ENCODE data around the gene TEFM.
"Not testable (repeated sequence)": the region's sequence is repeated elsewhere in the genome, so short reads cannot be mapped to it uniquely, and the experiment has no call there.

TEFM gene, protein sequence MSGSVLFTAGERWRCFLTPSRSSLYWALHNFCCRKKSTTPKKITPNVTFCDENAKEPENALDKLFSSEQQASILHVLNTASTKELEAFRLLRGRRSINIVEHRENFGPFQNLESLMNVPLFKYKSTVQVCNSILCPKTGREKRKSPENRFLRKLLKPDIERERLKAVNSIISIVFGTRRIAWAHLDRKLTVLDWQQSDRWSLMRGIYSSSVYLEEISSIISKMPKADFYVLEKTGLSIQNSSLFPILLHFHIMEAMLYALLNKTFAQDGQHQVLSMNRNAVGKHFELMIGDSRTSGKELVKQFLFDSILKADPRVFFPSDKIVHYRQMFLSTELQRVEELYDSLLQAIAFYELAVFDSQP

DNA sequence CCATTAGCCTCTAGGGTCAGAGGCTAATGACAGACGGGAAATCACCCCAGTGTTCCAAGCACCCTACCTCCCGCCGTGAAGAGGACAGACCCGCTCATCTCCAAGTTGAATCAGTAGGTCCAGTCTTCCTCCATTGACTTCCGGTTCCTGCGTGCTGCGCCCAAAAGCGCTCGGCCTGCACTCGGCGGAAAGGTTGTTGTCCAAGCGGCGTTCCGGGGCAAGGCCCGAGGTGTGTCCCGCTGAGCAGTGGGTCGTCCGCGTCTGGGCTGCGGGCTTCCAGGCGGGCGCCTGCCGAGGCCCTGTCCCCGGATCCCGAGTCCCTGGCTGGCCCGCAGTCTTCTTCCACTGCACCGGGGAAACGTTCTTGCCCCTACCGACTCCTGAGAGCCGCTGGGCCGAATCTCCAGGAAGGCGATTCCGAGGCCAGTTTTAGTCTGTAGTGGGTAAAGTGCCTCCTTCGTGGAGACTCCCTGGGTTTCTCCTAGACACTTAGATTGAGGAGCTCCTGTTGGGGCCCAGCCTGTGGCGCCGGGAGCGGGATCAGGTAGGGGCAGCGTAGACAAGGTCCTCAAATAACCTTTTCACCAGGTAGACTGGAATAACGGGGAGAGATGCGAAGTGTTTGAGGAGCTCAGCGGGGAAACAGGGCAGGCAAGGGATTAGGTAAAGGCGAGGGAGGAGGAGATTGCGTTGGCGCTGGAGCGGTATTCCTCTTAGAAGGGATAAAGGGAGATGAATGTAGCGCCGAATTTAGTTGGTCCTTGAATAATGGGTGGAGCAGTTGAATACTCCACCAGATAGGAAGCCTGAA, at the start of gene TEFM:
Gene TEFM, minus strand, starts transcription at position 138 of the 811 bp plus-strand sequence. Its CDS starts 40 bp downstream, at position 98.
- DNase-seq, result peak; percentile 93

DNA sequence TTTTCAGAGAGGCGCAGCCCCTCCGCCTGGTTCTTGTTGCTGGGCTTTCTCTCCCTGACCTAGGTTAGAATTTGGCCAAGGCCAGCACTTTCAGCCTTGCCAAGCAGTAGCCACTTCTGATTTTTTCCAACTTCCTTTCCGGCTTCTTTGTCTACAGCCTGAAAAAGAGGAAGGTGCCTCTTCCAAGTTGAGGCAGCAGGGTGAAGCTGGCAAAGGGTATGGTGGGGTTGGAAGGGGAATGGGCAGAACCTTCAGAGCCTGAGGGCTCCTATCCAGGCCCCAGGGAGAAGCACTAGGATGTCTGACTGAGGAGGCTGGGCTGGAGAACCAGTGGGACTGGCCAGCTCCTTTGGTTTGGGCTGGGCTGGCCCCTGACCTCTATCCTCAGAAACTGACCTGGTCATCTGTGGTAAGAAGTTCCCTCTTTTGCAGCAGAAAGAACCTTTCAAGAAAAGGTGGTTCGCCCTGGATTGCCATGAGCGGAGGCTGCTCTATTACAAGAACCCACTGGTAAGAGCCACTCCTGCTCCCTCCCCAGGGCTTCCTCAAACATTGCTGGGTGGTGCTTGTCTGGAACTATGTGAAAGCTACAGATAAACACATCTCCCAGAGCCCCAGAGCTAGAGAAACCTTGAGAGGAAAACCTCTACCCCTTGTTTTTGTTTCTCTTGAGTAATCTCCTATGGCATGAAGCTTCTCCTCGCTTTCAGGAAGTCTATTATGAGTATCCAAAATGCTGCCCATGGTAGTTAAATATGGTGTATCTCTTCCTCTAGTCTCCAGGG, 48.2 kb upstream of the TEFM start:
- peak; percentile 20 for DNase-seq

DNA sequence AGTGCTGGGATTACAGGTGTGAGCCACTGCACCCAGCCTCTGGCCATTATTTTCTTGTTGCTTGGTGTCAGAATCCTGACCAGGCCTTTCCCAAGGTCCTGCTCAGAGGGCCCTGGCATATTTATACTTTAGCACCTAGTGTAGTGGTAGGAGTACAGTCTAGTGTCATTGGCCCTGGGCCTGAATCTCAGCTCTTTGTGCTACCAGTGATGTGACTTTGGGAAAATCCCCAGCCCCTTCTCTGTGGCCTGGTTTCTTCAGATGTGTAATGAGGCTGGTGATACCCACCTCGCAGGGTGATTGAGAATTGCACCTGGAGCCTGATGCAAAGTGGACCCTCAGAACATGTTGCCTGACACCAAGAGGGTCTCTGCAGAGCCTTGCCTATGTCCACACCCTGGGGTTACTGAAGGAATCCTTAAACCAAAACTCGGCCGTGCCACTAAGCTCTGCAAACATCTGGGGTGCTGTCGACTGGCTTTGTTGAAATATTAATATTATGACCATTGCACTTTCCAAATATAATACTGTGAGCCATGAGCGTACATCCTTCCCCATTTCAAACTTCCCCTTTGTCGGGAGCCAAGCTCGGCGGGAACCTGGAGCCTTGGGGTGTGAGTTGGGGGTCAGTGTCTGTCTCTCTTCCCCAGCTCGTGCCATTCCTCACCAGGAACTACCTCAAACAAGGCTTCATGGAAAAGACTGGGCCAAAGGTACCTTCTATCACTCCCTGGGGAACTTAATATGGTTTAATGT, 46.8 kb upstream of the TEFM start:
- DNase-seq, result no peak

DNA sequence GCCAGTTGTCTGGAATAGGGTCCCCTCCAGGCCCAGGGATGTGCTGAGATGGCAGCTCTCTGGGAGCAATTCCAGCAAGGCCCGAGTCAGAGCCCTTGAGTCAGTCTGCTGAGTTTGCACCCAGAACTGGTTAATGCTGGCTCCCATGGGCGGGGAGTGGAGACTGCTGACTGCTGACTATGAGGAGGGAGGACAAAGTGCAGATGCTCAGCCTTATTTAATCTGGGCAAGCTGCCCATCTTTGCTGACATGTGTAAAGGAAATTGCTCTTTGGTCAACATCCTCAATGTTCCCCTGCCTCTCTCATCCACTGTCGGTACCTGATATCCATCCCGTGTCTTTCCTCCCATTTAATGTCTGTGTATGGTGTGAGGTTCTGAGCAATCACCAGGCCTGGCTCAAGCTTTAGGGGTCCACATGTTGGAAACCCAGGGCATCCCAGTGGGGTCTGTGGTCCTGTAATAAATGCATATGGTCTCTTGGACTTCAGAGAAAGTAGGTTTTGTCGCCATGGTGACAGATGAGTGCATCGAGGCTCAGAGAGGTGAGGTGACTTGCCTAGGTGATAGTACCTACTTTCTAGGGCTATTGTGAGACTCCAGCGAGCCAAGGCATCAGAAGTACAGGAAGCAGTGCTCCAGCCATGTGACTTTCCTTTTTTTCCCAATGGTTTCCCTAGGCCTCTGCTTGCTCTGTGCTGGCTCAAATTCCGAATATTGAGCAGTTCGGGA, 44.8 kb upstream of the TEFM start:
- peak; percentile 16 for DNase-seq

DNA sequence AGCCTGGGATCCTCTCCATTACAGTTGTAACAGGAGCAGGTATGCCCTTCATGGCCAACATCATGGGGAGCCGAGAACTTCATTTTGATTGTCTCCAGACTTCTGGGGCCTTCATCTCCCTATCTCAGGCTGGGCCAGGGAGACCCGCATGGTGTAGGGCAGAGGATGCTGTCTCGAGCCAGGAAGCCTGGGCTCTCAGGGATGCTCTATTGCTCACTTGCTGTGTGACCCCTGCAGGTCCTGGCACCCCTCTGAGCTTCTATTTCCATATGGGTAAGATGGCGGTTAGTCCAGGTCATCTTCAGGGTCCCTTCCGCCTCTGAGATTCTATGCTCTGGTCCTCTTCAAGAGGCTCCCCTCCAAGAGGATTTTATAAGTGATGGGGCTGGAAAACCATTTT, 44.2 kb upstream of the TEFM start:
- DNase-seq, result no peak

DNA sequence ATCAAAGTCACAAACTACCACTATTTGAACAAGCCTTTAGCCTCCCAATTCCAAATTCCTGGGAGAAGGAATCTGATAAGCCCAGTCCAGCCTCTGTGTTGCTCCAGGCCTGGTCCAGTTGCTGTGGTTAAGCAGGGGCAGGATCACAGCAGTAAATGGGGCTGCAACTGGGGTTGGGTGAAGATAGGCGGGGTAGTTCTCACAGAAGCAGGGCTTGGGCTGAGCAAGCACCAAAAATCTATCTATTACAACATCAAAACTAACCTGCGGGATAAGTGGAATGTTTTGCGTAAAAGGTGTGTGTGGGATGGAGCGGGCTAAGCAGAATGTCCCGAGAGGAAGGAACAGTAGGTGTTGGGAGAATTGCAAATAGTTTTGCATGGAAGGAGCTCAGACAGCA, 41.8 kb upstream of the TEFM start:
- no peak for DNase-seq

DNA sequence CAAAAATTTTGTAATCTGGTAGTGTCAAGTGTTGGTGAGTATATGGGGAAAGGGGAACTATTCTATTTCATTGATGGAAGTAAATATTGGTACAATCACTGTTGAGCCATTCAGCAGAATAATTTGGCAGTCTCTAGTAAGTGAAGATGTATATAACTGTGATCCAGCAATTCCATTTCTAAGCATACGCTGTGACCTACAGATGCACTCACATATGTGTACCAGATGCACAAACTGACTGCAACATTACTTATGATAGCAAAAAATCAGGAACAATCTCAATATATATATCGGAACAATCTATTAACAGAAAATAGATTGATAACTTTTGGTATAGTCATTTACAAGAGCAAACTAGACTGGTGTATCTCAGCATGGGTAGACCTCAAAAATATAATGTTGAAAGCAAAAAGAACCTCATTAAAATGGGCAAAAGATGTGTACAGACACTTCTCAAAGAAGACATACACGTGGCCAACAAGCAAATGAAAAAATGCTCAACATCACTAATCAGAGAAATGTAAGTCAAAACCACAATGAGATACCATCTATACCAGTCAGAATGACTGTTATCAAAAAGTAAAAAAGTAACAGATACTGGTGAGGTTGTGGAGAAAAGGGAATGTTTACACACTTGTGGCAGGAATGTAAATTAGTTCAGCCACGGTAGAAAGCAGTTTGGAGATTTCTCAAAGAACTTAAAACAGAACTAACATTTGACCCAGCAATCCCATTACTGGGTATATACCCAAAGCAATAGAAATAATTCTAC, 36.5 kb upstream of the TEFM start:
- DNase-seq, result no peak

DNA sequence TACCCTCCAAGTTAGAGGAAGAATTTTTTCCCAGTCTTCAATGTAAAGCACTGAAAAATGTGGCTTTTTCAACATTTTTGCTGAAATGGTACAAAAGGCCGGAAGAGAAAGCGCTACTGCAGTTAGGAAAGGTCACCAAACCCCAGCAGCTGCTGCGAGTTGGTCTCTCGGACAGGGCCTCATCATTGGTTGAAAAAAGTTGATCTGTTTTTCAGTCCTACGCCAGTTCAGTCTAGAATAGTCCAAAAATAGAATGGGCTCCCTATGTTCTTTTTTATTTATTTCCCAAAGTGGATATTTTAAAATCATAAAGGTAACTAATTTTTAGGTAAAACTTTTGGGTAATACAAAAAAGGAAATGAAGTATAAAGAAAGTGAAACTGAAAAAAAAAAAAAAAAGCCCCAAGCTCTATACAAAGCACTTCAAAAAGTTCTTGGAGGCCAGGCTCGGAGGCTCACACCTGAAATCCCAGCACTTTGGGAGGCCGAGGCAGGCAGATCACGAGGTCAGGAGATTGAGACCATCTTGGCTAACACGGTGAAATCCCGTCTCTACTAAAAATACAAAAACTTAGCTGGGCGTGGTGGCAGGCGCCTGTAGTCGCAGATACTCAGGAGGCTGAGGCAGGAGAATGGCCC, 33.1 kb upstream of the TEFM start:
- no peak for DNase-seq

DNA sequence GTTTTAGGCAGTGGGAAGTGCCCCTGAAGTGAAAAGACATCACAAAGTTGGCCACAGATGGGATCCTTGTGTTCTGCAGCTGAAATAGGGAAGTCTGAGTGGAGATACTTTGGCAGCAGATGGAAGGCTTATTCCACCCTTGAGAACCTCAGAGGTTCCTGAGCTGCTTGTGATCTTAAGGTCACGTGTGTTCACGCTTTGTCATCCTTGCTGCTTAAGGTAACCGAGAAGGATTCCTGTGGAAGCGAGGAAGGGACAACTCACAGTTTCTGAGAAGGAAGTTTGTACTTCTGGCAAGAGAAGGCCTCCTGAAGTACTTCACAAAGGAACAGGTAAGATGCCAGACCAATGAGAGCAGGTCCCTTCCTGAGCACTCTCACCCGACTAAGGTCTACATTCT, 27.9 kb upstream of the TEFM start:
- no peak for DNase-seq

DNA sequence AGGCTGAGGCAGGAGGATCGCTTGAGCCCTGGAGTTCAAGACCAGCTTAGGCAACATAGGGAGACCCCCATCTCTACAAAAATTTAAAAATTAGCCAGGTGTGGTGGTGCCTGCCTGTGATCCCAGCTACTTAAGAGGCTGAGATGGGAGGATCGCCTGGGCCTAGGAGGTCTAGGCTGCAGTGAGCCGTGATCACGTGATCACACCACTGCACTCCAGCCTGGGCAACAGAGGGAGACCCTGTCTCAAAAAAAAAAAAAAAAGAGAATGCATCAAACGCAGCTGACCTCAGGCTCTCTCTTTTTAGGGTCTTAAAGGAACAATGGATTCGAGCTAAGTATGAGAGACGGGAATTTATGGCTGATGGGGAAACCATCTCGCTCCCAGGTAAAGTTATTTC, 25.5 kb upstream of the TEFM start:
- not testable (repeated sequence) for DNase-seq

DNA sequence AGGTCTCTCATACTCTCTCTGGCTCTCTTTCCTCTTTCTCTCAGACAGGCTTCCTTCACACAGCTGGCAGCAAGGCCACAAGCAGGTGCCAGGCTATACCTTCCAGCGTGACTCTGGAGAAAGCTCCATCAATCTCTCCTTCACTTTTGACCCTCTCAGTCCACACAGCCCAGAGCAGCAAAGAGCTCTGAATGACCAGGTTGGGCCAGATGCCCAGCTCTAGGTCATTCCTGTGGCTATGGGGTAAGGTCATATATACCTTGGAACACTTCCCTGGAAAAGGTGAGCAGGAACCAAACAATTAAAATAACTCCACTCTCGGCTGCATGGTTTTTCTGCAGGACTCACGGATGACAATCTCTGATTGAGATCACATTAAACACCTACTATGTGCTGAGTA, 24.5 kb upstream of the TEFM start:
- no peak for DNase-seq

DNA sequence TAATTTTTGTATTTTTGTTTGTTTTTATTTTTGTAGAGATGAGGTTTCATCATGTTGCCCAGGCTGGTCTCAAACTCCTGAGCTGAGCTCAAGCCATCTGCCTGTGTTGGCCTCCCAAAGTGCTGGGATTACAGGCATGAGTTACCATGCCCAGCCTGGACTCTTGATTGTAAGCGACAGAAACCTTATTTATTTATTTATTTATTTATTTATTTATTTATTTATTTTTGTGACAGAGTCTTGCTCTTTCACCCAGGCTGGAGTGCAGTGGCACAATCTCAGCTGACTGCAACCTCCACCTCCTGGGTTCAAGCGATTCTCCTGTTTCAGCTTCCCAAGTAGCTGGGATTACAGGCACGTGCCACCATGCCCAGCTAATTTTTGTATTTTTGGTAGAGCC, 23.8 kb upstream of the TEFM start:
- DNase-seq, result not testable (repeated sequence)

DNA sequence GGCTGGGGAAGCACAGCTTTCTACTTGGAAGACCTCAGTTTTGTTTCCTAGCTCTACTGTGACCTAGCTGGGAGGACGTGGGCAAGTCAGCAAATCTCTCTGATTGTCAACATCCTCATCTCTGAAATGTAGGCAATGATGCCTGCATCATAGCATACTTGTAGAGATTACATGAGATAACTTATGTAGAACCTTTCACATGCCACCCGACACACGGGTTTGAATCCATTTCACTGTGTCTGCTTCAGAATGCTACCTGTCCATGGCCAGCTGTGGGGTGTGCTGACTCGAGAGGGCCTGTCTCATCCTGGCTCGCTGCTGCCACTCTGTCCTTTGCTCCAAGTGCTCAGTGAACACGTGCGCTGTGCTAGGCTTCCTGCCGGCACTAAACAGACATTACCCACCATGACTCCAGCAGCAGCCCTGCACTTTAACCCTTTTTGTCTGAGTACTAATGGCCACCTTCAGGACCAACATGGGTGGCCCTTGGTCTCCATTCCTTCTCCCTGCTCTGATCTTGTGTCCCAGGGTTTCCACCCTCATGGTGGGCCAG, 23.1 kb upstream of the TEFM start:
- no peak for DNase-seq

DNA sequence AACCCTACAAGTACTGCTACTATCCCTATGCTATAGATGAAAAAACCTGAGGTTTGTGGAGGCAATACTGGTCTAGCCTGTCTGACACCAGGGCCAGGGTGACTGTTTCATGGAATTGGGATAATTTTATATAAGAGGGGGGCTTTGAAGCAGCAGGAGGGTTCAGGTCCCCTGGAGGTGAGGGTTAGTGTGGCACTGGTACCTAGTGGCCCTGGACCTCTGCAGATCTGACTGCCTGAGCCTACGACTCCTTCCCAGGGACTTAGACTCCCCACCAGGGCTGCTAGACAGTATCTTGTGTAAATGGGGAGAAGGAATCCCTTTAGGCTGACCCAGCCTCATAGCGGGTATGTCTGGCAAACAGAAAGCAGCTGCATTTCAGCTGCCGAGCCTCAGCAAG, 22.5 kb upstream of the TEFM start:
- no peak for DNase-seq

DNA sequence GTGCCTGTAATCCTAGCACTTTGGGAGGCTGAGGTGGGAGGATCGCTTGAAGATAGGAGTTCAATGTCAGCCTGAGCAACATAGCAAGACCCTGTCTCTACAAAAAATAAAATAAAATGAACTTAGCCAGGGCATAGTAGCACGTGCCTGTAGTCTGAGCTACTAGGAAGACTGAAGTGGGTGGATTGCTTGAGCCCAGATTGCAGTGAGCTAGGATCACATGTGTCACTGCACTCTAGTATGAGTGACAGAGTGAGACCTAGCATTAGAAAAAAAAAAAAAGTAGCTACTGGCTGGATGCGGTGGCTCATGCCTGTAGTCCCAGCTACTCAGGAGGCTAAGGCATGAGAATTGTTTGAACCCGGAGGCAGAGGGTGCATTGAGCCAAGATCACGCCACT, 21.7 kb upstream of the TEFM start:
- no peak for DNase-seq

DNA sequence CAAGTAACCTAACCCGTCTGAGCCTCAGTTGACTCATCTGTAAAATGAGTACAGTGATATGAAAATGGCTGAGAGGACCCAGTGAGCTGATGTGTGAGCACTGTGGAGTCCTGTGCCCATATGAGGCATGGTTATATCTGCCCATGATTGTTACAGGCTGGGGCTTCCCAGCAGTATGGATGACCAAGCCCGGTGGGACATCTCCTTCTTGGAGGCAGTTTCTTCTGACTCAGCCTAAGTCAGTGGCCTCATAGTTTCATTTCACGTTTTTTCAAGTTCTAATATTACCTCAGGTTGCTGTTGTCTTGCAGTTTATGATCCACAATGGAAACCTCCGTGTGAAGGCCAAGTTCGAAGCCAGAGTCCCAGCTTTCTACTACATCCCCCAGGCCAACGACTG, 20.5 kb upstream of the TEFM start:
- no peak for DNase-seq

DNA sequence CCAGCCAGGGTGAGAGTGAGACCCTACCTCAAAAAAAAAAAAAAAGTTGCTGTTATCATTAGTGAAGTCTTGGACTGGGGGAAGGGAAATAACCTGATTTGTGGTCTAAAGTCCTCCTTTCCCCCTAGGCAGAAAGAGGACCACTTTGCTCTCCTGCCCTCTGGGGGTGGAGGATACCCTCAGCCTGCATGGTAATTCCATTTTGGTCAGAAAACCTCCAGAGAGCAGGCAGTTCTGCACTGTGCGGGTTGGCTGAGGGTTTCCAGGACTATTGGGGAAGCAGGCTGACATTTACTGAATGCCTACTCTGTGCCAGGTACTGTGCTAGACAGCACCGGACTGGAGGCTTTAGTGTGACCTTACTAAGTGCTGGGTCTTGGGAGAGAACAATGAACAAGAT, 18.3 kb upstream of the TEFM start:
- DNase-seq, result no peak

DNA sequence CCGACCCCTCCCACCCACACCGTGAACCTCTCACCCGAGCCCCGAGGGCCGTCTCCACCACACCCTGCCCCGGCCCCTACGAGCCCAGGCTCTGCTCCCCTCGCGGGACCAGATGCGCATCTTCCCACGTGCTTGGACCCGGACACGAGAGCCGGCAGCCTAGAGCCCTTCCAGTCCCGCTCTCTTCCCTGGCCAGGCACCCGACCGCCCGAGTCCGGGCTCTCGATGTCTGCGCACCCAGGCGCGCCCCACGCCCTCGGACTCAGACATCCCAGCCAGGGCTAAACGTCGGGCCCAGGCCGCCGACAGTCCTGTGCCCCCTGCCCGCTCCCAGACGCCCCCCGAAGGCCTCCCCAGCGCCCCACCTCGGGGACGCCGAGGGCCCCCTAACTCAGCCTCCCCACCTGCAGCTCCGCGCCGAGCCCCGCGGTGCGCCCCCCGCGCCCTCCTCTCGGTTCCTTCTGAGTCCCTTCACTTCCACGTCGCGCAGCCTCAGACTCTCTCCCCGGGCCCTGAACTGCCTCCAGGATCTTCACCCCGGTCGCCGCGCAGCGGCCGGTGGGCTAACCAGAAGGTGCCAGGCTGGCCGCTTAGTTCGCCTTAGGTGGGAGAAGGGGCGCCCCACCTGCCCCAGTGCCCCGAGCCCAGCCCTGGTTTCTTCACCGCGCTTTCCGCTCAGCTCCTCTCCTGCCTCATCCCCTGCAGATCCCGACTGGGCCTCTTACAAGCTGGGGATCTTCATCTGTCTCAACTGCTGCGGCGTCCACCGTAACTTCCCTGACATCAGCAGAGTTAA, 16.4 kb upstream of the TEFM start:
- DNase-seq, result no peak

DNA sequence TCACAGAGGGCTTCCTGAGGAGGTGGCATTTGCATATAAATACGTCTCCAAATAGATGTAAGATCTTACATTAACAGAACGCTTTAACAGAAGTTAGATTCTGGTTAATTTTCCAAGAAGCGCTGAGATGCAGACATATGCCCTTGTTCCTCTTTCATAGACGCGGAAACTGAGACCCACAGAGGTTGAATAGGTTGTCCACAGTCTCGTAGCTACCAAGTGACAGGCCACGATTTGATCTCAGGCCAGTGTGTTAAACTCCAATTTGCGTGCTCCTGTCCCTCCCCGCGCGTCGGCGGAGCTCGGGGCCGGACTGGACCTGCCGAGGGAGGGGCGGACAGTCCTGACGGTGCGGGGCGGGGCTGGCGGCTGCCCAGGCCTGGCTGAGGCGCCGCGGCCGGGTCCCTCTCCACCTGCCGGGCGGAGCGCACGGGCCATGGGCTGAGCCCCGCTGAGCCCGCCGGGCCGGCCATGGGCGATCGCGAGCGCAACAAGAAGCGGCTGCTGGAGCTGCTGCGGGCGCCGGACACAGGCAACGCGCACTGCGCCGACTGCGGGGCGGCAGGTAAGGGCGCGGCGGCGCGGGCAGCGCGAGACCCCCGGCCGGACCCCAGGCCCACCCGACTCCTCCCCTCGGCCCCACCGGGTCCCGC, 15.6 kb upstream of the TEFM start, which contains the start of gene ADAP2:
Gene ADAP2, plus strand, starts transcription at position 402 of the 653 bp plus-strand sequence. Its CDS starts 70 bp downstream, at position 472.
- no peak for DNase-seq
